ENCODE results near the gene PPFIA1. TPM values are rescaled to one million over a fixed set of nuclear protein-coding genes. Genes with fewer than 3 reads are reported as not detected.
A peak's percentile ranks its signal among the peaks of the same experiment; 100 is the strongest.

Gene PPFIA1
- total RNA-seq, 2 donors from 2014 or later, result 105 to 118 TPM

DNA sequence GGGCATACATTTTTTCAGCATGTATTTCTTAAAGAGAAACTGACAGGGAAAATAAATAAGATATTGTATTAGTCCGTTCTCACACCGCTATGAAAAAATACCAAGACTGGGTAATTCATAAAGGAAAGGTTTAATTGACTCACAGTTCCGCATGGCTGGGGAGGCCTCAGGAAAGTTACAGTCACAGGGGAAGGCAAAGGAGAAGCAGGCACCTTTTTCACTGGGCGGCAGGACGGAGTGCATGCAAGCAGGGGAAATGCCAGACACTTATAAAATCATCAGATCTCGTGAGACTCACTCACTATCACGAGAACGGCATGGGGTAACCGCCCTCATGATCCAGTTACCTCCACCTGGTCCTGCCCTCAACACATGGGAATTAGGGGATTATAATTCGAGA, 44.2 kb downstream of the PPFIA1 start:
- no peaks in the 10 kb centered on the region for H3K27me3 ChIP-seq (ENCODE audit: control insufficient read depth, insufficient read depth, low read length, poor library complexity, severe bottlenecking)
- H3K36me3 ChIP-seq (ENCODE audit: control insufficient read depth, insufficient read depth, low read length), result peaks cover 90% of the 10 kb centered on the region
- TF ChIP-seq, protein P1, sequence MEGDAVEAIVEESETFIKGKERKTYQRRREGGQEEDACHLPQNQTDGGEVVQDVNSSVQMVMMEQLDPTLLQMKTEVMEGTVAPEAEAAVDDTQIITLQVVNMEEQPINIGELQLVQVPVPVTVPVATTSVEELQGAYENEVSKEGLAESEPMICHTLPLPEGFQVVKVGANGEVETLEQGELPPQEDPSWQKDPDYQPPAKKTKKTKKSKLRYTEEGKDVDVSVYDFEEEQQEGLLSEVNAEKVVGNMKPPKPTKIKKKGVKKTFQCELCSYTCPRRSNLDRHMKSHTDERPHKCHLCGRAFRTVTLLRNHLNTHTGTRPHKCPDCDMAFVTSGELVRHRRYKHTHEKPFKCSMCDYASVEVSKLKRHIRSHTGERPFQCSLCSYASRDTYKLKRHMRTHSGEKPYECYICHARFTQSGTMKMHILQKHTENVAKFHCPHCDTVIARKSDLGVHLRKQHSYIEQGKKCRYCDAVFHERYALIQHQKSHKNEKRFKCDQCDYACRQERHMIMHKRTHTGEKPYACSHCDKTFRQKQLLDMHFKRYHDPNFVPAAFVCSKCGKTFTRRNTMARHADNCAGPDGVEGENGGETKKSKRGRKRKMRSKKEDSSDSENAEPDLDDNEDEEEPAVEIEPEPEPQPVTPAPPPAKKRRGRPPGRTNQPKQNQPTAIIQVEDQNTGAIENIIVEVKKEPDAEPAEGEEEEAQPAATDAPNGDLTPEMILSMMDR (conservative IDR thresholded peaks at IDR 0.05), result no peak
- H3K27ac Mint-ChIP-seq, result no peak overlapping the region
- H3K4me1 Mint-ChIP-seq, result peaks cover 33% of the 10 kb centered on the region
- no peaks in the 10 kb centered on the region for H3K9me3 ChIP-seq (ENCODE audit: control insufficient read depth, low read length)
- H3K9me3 Mint-ChIP-seq, result no peaks in the 10 kb centered on the region
- no peak overlapping the region for H3K9ac ChIP-seq (ENCODE audit: extremely low read depth, low read length, poor library complexity, severe bottlenecking)
- no peaks in the 10 kb centered on the region for H3K27me3 Mint-ChIP-seq (ENCODE audit: insufficient read depth)
- no peak overlapping the region for H3K4me3 Mint-ChIP-seq
- H3K4me1 ChIP-seq (ENCODE audit: control insufficient read depth, insufficient read depth, low read length), result peaks cover 16% of the 10 kb centered on the region
- no peak for DNase-seq
- no peak overlapping the region for H3K27ac ChIP-seq (ENCODE audit: low read depth, low read length)
- H3K36me3 Mint-ChIP-seq (ENCODE audit: low read depth), result peaks cover 23% of the 10 kb centered on the region
- WGBS, 2 experiments (ENCODE audit: insufficient coverage in 1 of 2, insufficient read length in 1 of 2), result 93 to 94% methylated on average over 10 of the region's 10 CpGs
- no peak overlapping the region for H3K4me3 ChIP-seq (ENCODE audit: low read length)

DNA sequence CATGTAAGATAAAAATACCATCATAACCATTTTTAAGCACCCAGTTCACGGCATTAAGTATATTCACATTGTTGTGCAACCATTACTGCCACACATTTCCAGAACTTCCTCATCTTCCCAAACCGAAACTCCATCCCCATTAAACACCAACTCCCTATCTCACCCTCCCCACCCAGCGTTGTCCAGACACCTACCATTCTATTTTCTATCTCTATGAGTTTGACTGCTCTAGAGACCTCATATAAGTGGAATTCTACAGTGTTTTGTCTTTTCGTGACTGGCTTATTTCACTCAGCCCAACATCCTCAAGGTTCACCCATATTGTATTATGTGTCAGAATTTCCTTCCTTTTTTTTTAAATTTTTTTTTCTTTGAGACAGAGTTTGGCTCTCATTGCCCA, 45.2 kb downstream of the PPFIA1 start:
- TF ChIP-seq, protein P1 (conservative IDR thresholded peaks at IDR 0.05), result no peak
- H3K9me3 Mint-ChIP-seq, result no peaks in the 10 kb centered on the region
- DNase-seq, result no peak
- peaks cover 13% of the 10 kb centered on the region for H3K36me3 Mint-ChIP-seq (ENCODE audit: low read depth)
- WGBS, 2 experiments (ENCODE audit: insufficient coverage in 1 of 2, insufficient read length in 1 of 2), result 93 to 95% methylated on average over 3 to 4 of the region's 4 CpGs
- H3K9ac ChIP-seq (ENCODE audit: extremely low read depth, low read length, poor library complexity, severe bottlenecking), result no peak overlapping the region
- no peaks in the 10 kb centered on the region for H3K27me3 Mint-ChIP-seq (ENCODE audit: insufficient read depth)
- H3K27ac ChIP-seq (ENCODE audit: low read depth, low read length), result no peak overlapping the region
- no peak overlapping the region for H3K4me3 Mint-ChIP-seq
- H3K27me3 ChIP-seq (ENCODE audit: control insufficient read depth, insufficient read depth, low read length, poor library complexity, severe bottlenecking), result no peaks in the 10 kb centered on the region
- H3K4me3 ChIP-seq (ENCODE audit: low read length), result no peak overlapping the region
- peaks cover 16% of the 10 kb centered on the region for H3K4me1 ChIP-seq (ENCODE audit: control insufficient read depth, insufficient read depth, low read length)
- H3K36me3 ChIP-seq (ENCODE audit: control insufficient read depth, insufficient read depth, low read length), result peaks cover 92% of the 10 kb centered on the region
- H3K27ac Mint-ChIP-seq, result peak overlapping the region; percentile 28
- peaks cover 33% of the 10 kb centered on the region for H3K4me1 Mint-ChIP-seq
- H3K9me3 ChIP-seq (ENCODE audit: control insufficient read depth, low read length), result no peaks in the 10 kb centered on the region

DNA sequence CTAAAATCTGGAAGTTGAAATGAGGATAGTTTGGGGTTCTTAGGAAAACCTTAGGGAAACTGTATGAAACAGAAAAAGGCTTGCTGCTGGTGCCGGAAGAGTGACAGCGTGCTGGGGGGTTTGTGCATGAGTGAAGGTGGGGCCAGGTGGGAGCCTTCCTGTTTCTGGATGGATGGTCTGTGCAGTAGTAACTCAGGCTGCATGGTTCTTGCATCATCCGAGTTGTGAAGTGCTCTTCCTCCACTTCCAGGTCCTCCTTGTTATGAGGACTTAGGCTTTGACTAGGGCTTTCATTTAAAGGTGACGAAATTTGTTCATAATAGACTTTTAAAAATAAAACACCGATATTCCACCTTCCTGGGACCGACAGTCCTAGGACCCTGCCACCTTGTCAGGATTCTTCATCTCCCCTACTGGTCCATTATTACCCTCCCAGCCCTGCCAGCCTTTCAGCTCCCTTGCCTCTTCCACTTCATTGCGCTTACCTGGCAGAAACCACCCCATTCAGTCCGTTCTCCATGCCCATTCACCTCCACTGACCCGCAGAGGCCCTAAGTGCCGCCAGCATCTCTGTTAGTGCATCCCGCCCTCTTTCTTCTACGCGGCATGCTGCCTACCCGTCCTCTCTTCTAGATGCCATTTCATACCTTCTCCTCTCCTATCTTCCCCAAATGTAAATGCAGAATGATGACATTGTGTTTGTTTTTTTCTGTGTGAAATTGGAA, 47.3 kb downstream of the PPFIA1 start:
- Mint-ChIP-seq H3K27me3 (ENCODE audit: insufficient read depth) (no peaks in the 10 kb centered on the region), H3K4me1 (peaks cover 23% of the 10 kb centered on the region), H3K27ac (no peak overlapping the region), H3K4me3 (no peak overlapping the region), H3K36me3 (ENCODE audit: low read depth) (peaks cover 20% of the 10 kb centered on the region), H3K9me3 (no peaks in the 10 kb centered on the region)
- Histone ChIP-seq H3K27me3 (ENCODE audit: control insufficient read depth, insufficient read depth, low read length, poor library complexity, severe bottlenecking) (no peaks in the 10 kb centered on the region), H3K9ac (ENCODE audit: extremely low read depth, low read length, poor library complexity, severe bottlenecking) (no peak overlapping the region), H3K4me1 (ENCODE audit: control insufficient read depth, insufficient read depth, low read length) (peaks cover 13% of the 10 kb centered on the region), H3K27ac (ENCODE audit: low read depth, low read length) (no peak overlapping the region), H3K36me3 (ENCODE audit: control insufficient read depth, insufficient read depth, low read length) (peaks cover 90% of the 10 kb centered on the region), H3K9me3 (ENCODE audit: control insufficient read depth, low read length) (no peaks in the 10 kb centered on the region), H3K4me3 (ENCODE audit: low read length) (no peak overlapping the region)
- DNase-seq, result no peak
- 96 to 100% methylated on average over 5 to 14 of the region's 14 CpGs for WGBS, 2 experiments (ENCODE audit: insufficient coverage in 1 of 2, insufficient read length in 1 of 2)
- TF ChIP-seq, protein P1 (conservative IDR thresholded peaks at IDR 0.05), result no peak
